ENCODE data around the gene PRMT5.

The PRMT5 gene

DNA sequence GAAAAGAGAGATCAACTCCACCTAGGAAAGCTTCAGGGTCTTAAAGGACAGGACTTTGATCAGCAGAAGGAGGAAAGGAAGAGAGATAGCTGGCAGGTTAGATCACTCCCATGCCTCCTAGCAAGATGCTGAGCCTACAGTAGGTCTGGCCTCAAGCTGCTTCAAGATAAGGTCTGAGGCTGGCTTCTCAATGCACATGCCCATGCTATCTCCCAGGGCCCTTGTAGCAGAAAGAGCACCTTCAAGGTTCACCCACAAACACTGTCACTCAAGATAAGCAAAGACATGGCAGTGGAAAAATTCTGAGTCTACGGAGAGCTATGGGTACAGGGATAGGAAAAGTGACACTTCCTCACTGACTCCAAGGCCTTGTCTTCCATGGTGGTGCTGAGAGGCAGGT lies 31.8 kb downstream of the PRMT5 start:
- TF ChIP-seq, protein P1, sequence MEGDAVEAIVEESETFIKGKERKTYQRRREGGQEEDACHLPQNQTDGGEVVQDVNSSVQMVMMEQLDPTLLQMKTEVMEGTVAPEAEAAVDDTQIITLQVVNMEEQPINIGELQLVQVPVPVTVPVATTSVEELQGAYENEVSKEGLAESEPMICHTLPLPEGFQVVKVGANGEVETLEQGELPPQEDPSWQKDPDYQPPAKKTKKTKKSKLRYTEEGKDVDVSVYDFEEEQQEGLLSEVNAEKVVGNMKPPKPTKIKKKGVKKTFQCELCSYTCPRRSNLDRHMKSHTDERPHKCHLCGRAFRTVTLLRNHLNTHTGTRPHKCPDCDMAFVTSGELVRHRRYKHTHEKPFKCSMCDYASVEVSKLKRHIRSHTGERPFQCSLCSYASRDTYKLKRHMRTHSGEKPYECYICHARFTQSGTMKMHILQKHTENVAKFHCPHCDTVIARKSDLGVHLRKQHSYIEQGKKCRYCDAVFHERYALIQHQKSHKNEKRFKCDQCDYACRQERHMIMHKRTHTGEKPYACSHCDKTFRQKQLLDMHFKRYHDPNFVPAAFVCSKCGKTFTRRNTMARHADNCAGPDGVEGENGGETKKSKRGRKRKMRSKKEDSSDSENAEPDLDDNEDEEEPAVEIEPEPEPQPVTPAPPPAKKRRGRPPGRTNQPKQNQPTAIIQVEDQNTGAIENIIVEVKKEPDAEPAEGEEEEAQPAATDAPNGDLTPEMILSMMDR (IDR thresholded peaks at IDR 0.05; ENCODE audit: low read depth, low read length, missing control alignments), result no peak
- DNase-seq (ENCODE audit: low read depth), result no peak
- no peak overlapping the region for H3K4me3 ChIP-seq (ENCODE audit: low read depth, low read length)

DNA sequence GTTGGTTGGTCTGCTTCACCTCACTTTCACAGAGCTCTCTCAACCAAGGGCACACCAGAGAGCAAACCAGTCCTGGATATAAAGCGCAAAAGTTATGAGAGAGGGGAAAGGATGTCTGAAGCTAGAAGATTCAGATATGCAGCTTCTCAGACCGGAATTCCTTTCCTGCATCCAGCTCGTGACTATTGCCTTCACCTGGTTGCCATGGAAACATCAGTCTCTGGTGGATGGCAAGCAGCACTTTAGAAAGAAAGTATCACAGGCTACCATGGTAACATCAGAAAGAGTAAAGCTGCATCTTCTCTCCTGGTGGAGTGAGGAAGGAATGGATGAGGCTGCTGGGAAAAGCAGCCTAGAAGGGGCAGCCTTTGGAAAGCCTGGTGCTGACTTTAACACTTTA lies 32.4 kb downstream of the PRMT5 start:
- DNase-seq (ENCODE audit: low read depth), result no peak
- TF ChIP-seq, protein P1 (IDR thresholded peaks at IDR 0.05; ENCODE audit: low read depth, low read length, missing control alignments), result no peak
- no peak overlapping the region for H3K4me3 ChIP-seq (ENCODE audit: low read depth, low read length)

DNA sequence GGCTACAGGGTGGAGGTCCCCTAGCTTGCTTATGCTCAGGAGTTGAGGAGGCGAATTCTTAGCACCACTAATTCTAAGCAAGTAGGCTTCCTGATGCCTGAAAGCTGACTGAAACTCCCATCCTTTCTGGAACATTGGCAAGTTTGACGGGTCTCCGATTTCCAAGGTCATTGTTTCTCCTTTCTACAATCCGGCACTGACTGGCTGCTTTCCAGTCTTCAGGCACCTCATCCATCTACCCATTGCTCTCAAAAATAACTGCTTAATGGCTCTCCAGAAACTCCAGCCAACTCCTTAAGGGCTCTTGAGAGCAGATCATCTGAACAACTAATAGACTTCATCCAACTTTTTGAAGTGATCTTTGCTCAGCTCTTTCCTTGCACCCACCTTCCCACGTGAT lies 32.8 kb downstream of the PRMT5 start:
- H3K4me3 ChIP-seq (ENCODE audit: low read depth, low read length), result no peak overlapping the region
- TF ChIP-seq, protein P1 (IDR thresholded peaks at IDR 0.05; ENCODE audit: low read depth, low read length, missing control alignments), result no peak
- no peak for DNase-seq (ENCODE audit: low read depth)

DNA sequence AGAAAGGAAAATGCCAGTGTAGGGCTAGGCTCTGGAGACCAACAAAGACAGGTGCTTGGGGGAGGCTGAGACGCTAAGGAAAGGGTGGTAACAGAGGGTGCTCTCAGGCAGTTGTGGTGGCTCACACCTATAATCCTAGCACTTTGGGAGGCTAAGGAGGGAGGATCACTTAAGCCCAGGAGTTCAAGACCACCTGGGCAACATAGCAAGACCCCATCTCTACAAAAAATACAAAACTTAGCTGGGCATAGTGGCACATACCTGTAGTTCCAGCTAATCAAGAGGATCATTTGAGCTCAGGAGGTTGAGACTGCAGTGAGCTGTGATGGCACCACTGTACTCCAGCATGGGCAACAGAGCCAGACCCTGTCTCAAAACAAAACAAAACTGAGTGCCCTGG lies 33.8 kb downstream of the PRMT5 start:
- no peak for DNase-seq (ENCODE audit: low read depth)
- no peak overlapping the region for H3K4me3 ChIP-seq (ENCODE audit: low read depth, low read length)
- TF ChIP-seq, protein P1 (IDR thresholded peaks at IDR 0.05; ENCODE audit: low read depth, low read length, missing control alignments), result no peak

DNA sequence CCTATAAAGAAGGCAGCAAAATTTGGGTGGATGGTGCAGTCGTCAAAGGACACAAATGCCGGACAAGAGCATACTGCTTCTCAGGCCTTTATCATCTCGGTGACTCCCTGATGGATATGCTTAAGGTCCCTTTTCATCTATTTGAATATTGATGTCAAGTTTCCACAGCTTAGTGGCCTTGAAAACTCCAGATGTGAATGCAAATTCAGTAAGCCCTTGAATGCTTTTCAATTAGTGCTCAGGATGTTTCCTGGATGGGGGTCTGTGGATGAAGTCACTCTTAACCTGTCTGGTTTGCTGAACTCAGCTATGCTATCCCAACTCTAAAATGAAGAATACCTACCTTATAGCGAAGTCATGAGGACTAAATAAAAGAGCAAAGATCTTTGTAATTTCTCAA lies 35.5 kb downstream of the PRMT5 start:
- no peak overlapping the region for H3K4me3 ChIP-seq (ENCODE audit: low read depth, low read length)
- TF ChIP-seq, protein P1 (IDR thresholded peaks at IDR 0.05; ENCODE audit: low read depth, low read length, missing control alignments), result no peak
- no peak for DNase-seq (ENCODE audit: low read depth)

DNA sequence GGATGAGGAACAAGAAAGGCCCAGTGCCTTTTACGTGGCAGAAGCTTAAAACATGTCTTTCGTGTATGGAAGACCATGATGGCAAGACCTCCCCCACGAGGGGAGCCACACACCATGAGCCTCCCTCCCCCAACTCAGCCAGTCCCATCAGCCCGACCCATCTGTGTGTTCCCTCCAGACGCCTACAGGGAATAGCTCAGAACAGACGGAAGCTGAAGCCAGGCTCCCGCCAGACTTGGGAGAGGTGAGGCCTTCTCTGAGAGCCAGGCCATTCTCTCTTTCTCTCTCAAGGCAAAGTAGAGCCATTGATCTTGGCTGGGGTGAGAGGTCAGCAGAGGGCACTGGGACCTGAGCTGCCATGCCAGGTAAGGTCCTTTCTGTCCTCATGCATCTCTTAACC lies 36.7 kb downstream of the PRMT5 start:
- TF ChIP-seq, protein P1 (IDR thresholded peaks at IDR 0.05; ENCODE audit: low read depth, low read length, missing control alignments), result no peak
- no peak for DNase-seq (ENCODE audit: low read depth)
- no peak overlapping the region for H3K4me3 ChIP-seq (ENCODE audit: low read depth, low read length)

DNA sequence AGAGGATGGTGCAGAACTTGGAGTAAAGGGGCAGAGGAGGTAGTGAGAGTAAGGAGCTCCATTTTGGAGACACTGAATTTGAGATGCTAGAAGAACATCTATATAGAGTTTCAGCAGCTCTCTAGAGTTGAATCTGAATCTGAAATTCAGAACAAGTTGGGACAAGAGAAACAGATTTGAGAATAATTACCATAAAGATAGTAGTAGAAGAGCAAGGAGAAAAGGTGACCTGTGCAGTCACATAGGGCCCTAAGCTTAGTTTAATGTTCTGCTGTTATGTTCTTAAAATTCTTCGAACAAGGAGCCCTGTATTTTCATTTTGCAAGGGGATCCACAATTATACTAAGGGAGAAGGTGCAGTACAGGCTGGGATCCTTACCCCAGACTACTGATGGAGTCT lies 38.8 kb downstream of the PRMT5 start:
- H3K4me3 ChIP-seq (ENCODE audit: low read depth, low read length), result no peak overlapping the region
- TF ChIP-seq, protein P1 (IDR thresholded peaks at IDR 0.05; ENCODE audit: low read depth, low read length, missing control alignments), result no peak
- DNase-seq (ENCODE audit: low read depth), result no peak

Data from GM12864 (cell line).